ENCODE results near the gene SPRY2. TPM values are rescaled to one million over a fixed set of nuclear protein-coding genes. Genes with fewer than 3 reads are reported as not detected.

The SPRY2 gene
- total and polyA plus RNA-seq, 2 of the 13 experiments (the other 11 are each of a cell fraction or from before 2014, with no cell fraction given): 7.4 to 25.1 TPM

- peak; percentile 84; the same call in 1 of the 2 replicates for TF ChIP-seq THAP9 (CRISPR knock-in tag; IDR thresholded peaks at IDR 0.05; ENCODE audit: borderline replicate concordance)
- no peak for TF ChIP-seq ZNF75D (CRISPR knock-in tag; IDR thresholded peaks at IDR 0.05; ENCODE audit: borderline replicate concordance)
- TF ChIP-seq SP140L (CRISPR knock-in tag; IDR thresholded peaks at IDR 0.05; ENCODE audit: borderline replicate concordance): peak; percentile 54; the same call in 1 of the 2 replicates
- TF ChIP-seq NONO (IDR thresholded peaks at IDR 0.05): no peak
- TF ChIP-seq NONO (CRISPR knock-in tag; conservative IDR thresholded peaks at IDR 0.05): peak; percentile 62; the same call in 1 of the 2 replicates
- TF ChIP-seq ZNF547 (CRISPR knock-in tag; IDR thresholded peaks at IDR 0.05): peak; percentile 69; the same call in 1 of the 2 replicates
- TF ChIP-seq NKX3-1 (CRISPR knock-in tag; IDR thresholded peaks at IDR 0.05): peak; percentile 93
- TF ChIP-seq ZNF501 (CRISPR knock-in tag; IDR thresholded peaks at IDR 0.05): peak; percentile 85
- peak; percentile 58; the same call in 1 of the 2 replicates for TF ChIP-seq ZSCAN25 (CRISPR knock-in tag; IDR thresholded peaks at IDR 0.05)
- TF ChIP-seq, protein P1, sequence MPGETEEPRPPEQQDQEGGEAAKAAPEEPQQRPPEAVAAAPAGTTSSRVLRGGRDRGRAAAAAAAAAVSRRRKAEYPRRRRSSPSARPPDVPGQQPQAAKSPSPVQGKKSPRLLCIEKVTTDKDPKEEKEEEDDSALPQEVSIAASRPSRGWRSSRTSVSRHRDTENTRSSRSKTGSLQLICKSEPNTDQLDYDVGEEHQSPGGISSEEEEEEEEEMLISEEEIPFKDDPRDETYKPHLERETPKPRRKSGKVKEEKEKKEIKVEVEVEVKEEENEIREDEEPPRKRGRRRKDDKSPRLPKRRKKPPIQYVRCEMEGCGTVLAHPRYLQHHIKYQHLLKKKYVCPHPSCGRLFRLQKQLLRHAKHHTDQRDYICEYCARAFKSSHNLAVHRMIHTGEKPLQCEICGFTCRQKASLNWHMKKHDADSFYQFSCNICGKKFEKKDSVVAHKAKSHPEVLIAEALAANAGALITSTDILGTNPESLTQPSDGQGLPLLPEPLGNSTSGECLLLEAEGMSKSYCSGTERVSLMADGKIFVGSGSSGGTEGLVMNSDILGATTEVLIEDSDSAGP (CRISPR knock-in tag; IDR thresholded peaks at IDR 0.05; ENCODE audit: borderline replicate concordance): peak; percentile 92
- TF ChIP-seq ZNF256 (CRISPR knock-in tag; conservative IDR thresholded peaks at IDR 0.05): peak; percentile 59; the same call in 1 of the 2 replicates
- TF ChIP-seq ZNF296 (CRISPR knock-in tag; conservative IDR thresholded peaks at IDR 0.05): no peak
- no peak for TF ChIP-seq SNAPC2 (CRISPR knock-in tag; IDR thresholded peaks at IDR 0.05)
- peak; percentile 82; the same call in 1 of the 2 replicates for TF ChIP-seq ZNF556 (CRISPR knock-in tag; IDR thresholded peaks at IDR 0.05; ENCODE audit: borderline replicate concordance)
- peak; percentile 17; the same call in 1 of the 2 replicates for TF ChIP-seq GATAD2A (CRISPR knock-in tag; IDR thresholded peaks at IDR 0.05)
- TF ChIP-seq U2AF1 (optimal IDR thresholded peaks at IDR 0.05; ENCODE audit: low read depth, low read length): peak; percentile 65
- TF ChIP-seq ZNF558 (CRISPR knock-in tag; IDR thresholded peaks at IDR 0.05; ENCODE audit: borderline replicate concordance): peak; percentile 75; the same call in 1 of the 2 replicates
- peak; percentile 93 for TF ChIP-seq ZNF543 (CRISPR knock-in tag; IDR thresholded peaks at IDR 0.05)
- peak; percentile 73; the same call in 1 of the 2 replicates for TF ChIP-seq MYC (CRISPR knock-in tag; IDR thresholded peaks at IDR 0.05; ENCODE audit: borderline replicate concordance)
- TF ChIP-seq ZBTB7B (CRISPR knock-in tag; IDR thresholded peaks at IDR 0.05): peak; percentile 52; the same call in 1 of the 2 replicates
- peak; percentile 58 for TF ChIP-seq SRSF1 (optimal IDR thresholded peaks at IDR 0.05; ENCODE audit: low read depth, low read length)
- peak; percentile 78 for TF ChIP-seq HOXA3 (CRISPR knock-in tag; IDR thresholded peaks at IDR 0.05)
- TF ChIP-seq PTBP1 (IDR thresholded peaks at IDR 0.05; ENCODE audit: low read depth, low read length, poor library complexity, severe bottlenecking): peak; percentile 68
- TF ChIP-seq ZSCAN20 (CRISPR knock-in tag; IDR thresholded peaks at IDR 0.05; ENCODE audit: borderline replicate concordance): no peak
- no peak for TF ChIP-seq JARID2 (CRISPR knock-in tag; IDR thresholded peaks at IDR 0.05; ENCODE audit: insufficient replicate concordance)
- no peak for TF ChIP-seq CENPX (CRISPR knock-in tag; IDR thresholded peaks at IDR 0.05)
These were observed 1.8 kb upstream of the SPRY2 start (continued) for GRCh38 chr13:80342471-80343371.

Data from HepG2 (cell line).